ENCODE data around the gene RNPS1. TPM values are rescaled to one million over a fixed set of nuclear protein-coding genes. Genes with fewer than 3 reads are reported as not detected.

The RNPS1 gene
- total RNA-seq, 1 donor from 2014 or later, result 64.5 TPM

- DNase-seq (ENCODE audit: low read depth, low spot score), result no peak
These were observed 32.1 kb downstream of the RNPS1 start for GRCh38 chr16:2235695-2236336.

- DNase-seq (ENCODE audit: low read depth, low spot score), result no peak
These were observed 32.7 kb downstream of the RNPS1 start for GRCh38 chr16:2235234-2235651.

- DNase-seq (ENCODE audit: low read depth, low spot score), result no peak
These were observed 33.1 kb downstream of the RNPS1 start for GRCh38 chr16:2234813-2235170.

GRCh38 chr16:2233872-2234812 is 33.8 kb downstream of the RNPS1 start:
- DNase-seq (ENCODE audit: low read depth, low spot score), result no peak

- no peak for DNase-seq (ENCODE audit: low read depth, low spot score)
These were observed 34.7 kb downstream of the RNPS1 start for GRCh38 chr16:2233046-2233775.

- DNase-seq (ENCODE audit: low read depth, low spot score), result no peak
These were observed 35.6 kb downstream of the RNPS1 start for GRCh38 chr16:2232094-2232990.

GRCh38 chr16:2231016-2231931 is 36.7 kb downstream of the RNPS1 start:
- DNase-seq (ENCODE audit: low read depth, low spot score), result no peak

- DNase-seq (ENCODE audit: low read depth, low spot score), result no peak
These were observed 37.5 kb downstream of the RNPS1 start for GRCh38 chr16:2230376-2230775.

GRCh38 chr16:2229632-2230250 is 38.2 kb downstream of the RNPS1 start:
- no peak for DNase-seq (ENCODE audit: low read depth, low spot score)

GRCh38 chr16:2229091-2229490 is 38.8 kb downstream of the RNPS1 start:
- no peak for DNase-seq (ENCODE audit: low read depth, low spot score)

GRCh38 chr16:2228161-2228824 is 39.6 kb downstream of the RNPS1 start:
- DNase-seq (ENCODE audit: low read depth, low spot score), result no peak

- DNase-seq (ENCODE audit: low read depth, low spot score), result no peak
These were observed 41.0 kb downstream of the RNPS1 start for GRCh38 chr16:2226918-2227317.

GRCh38 chr16:2226245-2226793 is 41.6 kb downstream of the RNPS1 start:
- DNase-seq (ENCODE audit: low read depth, low spot score), result no peak

- DNase-seq (ENCODE audit: low read depth, low spot score), result no peak
These were observed 43.9 kb downstream of the RNPS1 start for GRCh38 chr16:2223942-2224486.

GRCh38 chr16:2223221-2223941 is 44.5 kb downstream of the RNPS1 start, which contains the start of gene E4F1:
Gene E4F1, plus strand, starts transcription at chr16:2223591. Its CDS starts 23 bp downstream, at chr16:2223614.
- DNase-seq (ENCODE audit: low read depth, low spot score), result peak; percentile 99

GRCh38 chr16:2216330-2216729 is 51.6 kb downstream of the RNPS1 start:
- no peak for DNase-seq (ENCODE audit: low read depth, low spot score)

- DNase-seq (ENCODE audit: low read depth, low spot score), result no peak
These were observed 53.3 kb downstream of the RNPS1 start, which contains the start of gene PGP for GRCh38 chr16:2214719-2214968. Gene PGP, minus strand, starts transcription at chr16:2214840. Its CDS starts 63 bp downstream, at chr16:2214777.

Measured in pulmonary artery endothelial cell (primary cell).